ENCODE measurements around the gene PSMB7.

Gene PSMB7

GRCh38 chr9:124327491-124327890 is 87.8 kb downstream of the PSMB7 start:
- no peak for DNase-seq (ENCODE audit: low read depth in 2 of 2)

GRCh38 chr9:124326378-124326777 is 88.9 kb downstream of the PSMB7 start:
- DNase-seq (ENCODE audit: low read depth in 2 of 2): no peak

- no peak for DNase-seq (ENCODE audit: low read depth in 2 of 2)
Measured at GRCh38 chr9:124325816-124326215, 89.4 kb downstream of the PSMB7 start.

DNA sequence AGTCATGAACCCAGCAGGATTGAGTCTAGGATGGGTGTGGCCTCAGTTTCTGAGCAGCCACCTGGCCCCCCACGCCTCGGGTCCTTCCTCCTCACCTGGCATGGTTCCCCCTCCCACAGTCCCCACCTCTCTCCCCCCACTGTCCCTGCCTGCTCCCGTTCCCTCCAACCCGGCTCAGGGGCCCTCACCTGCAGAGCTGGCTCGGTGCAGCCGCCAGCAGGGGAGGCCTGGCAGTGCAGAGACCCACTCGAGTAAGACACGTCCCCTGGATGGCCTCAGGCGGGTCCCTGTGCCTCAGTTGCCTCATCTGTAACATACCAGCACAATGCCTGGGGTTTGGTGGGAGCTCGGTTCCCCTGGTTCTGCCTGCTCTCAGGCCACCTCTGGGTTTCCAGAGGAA is 91.3 kb downstream of the PSMB7 start:
- no peak for DNase-seq (ENCODE audit: low read depth in 2 of 2)

GRCh38 chr9:124322618-124323432 is 92.4 kb downstream of the PSMB7 start:
- no peak for DNase-seq (ENCODE audit: low read depth in 2 of 2)

DNA sequence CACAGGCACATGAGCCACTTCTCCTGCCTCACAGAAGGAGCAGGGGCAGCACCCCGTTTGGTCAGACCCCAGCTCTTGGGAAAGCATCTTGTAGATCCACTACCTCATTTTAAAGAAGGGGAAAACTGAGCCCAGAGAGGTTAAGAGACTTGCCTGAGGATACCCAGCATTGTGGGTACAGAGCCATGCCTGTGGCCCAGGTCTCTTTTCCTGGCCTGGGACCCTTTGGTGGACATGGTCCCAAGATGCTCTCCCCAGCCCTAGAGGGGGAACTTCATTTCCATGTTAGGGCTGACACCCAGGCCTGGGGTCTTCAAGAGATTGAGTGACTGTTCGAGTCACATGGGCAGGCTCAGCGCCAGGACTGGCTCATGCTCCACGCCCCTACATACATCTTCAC is 93.3 kb downstream of the PSMB7 start:
- no peak for DNase-seq (ENCODE audit: low read depth in 2 of 2)

GRCh38 chr9:124321416-124321815 is 93.8 kb downstream of the PSMB7 start:
- DNase-seq (ENCODE audit: low read depth in 2 of 2): no peak

- no peak for DNase-seq (ENCODE audit: low read depth in 2 of 2)
Measured at GRCh38 chr9:124320062-124320973, 94.9 kb downstream of the PSMB7 start.

DNA sequence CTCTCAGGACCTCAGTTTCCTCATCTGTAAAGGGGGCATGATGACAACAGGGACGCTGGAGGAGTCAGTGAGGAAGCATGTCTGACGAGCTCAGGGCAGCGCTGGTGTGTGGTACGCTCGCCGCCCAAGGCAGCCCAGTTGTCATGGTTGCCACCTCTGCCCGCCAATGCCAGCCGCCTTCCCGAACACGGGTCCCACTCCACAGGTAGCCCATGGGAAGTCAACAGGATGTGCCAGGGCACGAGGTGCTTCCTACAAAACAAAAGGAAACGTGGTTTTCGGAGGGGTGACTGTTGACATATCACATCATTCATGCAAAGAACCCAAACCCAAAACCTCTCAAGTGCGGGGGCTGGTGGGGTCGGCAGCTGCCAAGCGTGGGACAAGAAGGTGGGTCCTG is 99.4 kb downstream of the PSMB7 start:
- DNase-seq (ENCODE audit: low read depth in 2 of 2): no peak

- no peak for DNase-seq (ENCODE audit: low read depth in 2 of 2)
Measured at GRCh38 chr9:124313940-124314339, 101.3 kb downstream of the PSMB7 start.

GRCh38 chr9:124312290-124313265 is 102.7 kb downstream of the PSMB7 start:
- DNase-seq (ENCODE audit: low read depth in 2 of 2): no peak

DNA sequence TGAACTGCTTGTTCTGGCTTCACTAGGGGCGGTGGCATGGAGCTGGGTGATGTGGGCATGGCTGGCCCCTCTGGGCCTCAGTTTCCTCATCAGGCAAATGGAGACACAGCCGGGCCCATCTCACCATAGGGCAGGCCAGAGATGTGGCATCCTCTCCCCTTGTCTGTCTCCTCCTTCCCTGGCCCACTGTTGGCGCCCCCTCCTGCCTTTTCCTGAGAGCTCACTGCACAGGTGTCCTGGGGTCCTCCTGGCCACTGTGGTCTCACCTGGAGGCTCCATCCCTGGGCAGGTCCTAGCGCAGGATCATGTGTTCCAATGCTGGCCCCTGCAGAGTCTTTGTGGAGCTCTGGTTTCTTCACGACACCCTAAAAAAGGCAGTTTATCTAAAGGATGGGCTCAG is 104.0 kb downstream of the PSMB7 start:
- no peak for DNase-seq (ENCODE audit: low read depth in 2 of 2)

DNA sequence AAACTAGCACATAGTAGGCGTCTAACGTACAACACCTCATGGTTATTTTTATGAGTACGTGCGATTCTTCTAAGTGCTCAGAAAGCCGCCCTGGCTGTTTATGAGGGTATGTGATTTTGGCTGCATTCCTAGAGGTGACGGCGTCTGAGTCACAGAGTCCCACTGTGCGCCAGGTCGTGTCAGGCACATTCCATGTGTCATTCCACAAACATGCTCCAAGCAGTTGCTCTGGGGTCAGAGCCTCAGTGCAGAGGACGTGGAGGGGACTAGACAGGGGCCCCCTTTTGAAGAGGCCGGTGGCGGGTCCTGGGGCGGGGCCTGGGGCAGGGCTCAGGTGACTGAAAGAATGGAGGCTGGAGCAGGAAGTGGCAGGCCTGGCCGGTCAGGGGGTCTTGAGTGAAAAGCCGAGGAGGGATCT is 105.6 kb downstream of the PSMB7 start:
- DNase-seq (ENCODE audit: low read depth in 2 of 2): no peak

GRCh38 chr9:124308606-124309491 is 106.4 kb downstream of the PSMB7 start:
- no peak for DNase-seq (ENCODE audit: low read depth in 2 of 2)

DNA sequence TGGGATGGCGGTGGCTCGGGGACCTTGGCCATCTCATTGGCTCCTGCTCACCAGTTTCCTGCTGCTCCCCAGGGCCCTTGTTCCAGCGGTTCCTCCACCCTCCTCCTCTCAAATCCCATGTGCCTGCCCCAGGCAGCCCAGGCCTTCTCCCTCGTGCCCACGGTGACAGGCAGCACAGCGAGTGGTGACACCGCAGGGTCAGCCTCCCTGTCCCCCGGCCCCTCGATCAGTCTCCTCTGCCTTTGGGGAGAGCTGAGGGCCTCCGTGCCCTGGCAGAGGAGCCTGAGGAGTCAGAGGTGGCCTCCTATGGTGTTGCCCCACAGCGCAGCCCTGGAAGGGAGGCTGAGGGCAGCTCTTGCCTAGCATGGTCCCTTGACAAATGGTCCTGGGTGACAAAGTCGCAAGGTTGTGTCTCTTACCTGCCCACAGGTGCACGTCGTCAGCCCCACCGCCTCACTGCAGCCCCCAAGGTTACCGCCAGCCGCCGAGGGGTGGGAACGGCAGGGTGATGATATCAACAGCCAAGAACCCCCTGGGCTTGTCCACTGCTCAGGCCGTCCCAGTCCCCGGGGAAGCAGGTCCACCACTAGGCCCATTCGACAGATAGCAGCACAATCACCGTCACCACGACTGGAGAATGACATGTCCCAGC is 107.7 kb downstream of the PSMB7 start:
- no peak for DNase-seq (ENCODE audit: low read depth in 2 of 2)

- DNase-seq (ENCODE audit: low read depth in 2 of 2): no peak
Measured at GRCh38 chr9:124306098-124306735, 109.0 kb downstream of the PSMB7 start.

DNA sequence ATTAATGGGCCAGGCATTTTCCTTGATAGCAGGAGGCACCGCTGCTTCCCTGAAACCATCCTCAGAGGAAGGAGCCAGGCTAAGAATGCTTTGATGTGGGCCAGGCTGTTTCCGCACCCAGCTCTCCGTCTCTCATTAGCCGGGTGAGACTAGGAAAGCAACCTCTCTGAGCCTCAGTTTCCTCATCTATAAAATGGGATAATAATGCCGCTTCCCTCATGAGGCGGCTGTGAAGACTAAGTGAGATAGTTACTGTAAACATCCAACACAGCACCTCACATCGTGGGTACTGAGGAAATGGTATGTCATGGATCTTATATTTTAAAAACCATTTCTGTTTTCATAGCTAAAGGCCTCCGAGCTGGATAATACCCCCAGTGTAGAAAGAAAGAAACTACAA is 111.0 kb downstream of the PSMB7 start:
- DNase-seq (ENCODE audit: low read depth in 2 of 2): no peak

GRCh38 chr9:124303762-124304161 is 111.5 kb downstream of the PSMB7 start:
- no peak for DNase-seq (ENCODE audit: low read depth in 2 of 2)
